Common myeloid progenitor, CD34-positive (primary cell): Measurements from ENCODE around the gene EGR1.

Source experiments
- CTCF ChIA-PET: fragments of 350-600 bp; sonication (Branson Sonifier 250); formaldehyde crosslinking; loops from one replicate; lab custom pipeline; 2021; ENCODE audit warnings: antibody characterized with exemption; lab: Charles Lee
- POLR2A ChIA-PET: fragments of 350-600 bp; sonication (Branson Sonifier 250); formaldehyde crosslinking; loops from one replicate; lab custom pipeline; 2021; ENCODE audit warnings: antibody characterized with exemption; lab: Charles Lee
- DNase-seq, 3 donors: peaks; one replicate each; pipeline versions ENCODE4 v3.0.0 to v3.0.0-alpha.2; 2013
- H3K27ac ChIP-seq, 2 experiments: 1 replicate in 1 of 2; 2 replicates in 1 of 2; pipeline ENCODE4 v1.7.0; 2013; ENCODE audit warnings: inconsistent platforms in 2 of 2, low read length in 2 of 2, mild to moderate bottlenecking in 2 of 2, low read depth in 1 of 2, moderate library complexity in 1 of 2; ENCODE audit not compliant: severe bottlenecking in 2 of 2, insufficient read depth in 1 of 2, poor library complexity in 1 of 2
- H3K27me3 ChIP-seq, 5 experiments: replicated peaks in 2 of 5; 1 replicate in 3 of 5; 2 replicates in 2 of 5; pipeline versions ENCODE4 v1.6.1 to v1.7.0; 2013; ENCODE audit warnings: low read length in 4 of 5, mild to moderate bottlenecking in 2 of 5, moderate library complexity in 2 of 5, inconsistent platforms in 1 of 5; ENCODE audit not compliant: insufficient read depth in 5 of 5, control insufficient read depth in 4 of 5
- H3K36me3 ChIP-seq, 4 experiments: 1 replicate in 2 of 4; 2 replicates in 2 of 4; pipeline versions ENCODE4 v1.6.1 to v1.7.0; 2013; ENCODE audit warnings: low read length in 3 of 4, control low read depth in 1 of 4, mild to moderate bottlenecking in 1 of 4; ENCODE audit not compliant: control insufficient read depth in 4 of 4, insufficient read depth in 4 of 4
- H3K4me1 ChIP-seq, 4 experiments: 1 replicate in 3 of 4; 2 replicates in 1 of 4; pipeline versions ENCODE4 v1.6.1 to v1.7.1; 2013; ENCODE audit warnings: low read length in 3 of 4, mild to moderate bottlenecking in 3 of 4, control low read depth in 1 of 4, inconsistent platforms in 1 of 4, moderate library complexity in 1 of 4; ENCODE audit not compliant: control insufficient read depth in 4 of 4, insufficient read depth in 4 of 4; ENCODE audit errors: control extremely low read depth in 1 of 4
- H3K4me3 ChIP-seq, 7 experiments: 1 replicate in 4 of 7; 2 replicates in 3 of 7; pipeline versions ENCODE4 v1.5.1 to v1.7.0; 2013; ENCODE audit warnings: mild to moderate bottlenecking in 7 of 7, low read length in 6 of 7, moderate library complexity in 6 of 7, inconsistent platforms in 2 of 7, low read depth in 2 of 7, control low read depth in 1 of 7; ENCODE audit not compliant: insufficient read depth in 4 of 7, control insufficient read depth in 1 of 7; ENCODE audit errors: extremely low read depth in 1 of 7
- H3K9me3 ChIP-seq, 5 experiments: 1 replicate in 4 of 5; 2 replicates in 1 of 5; pipeline versions ENCODE4 v1.6.1 to v1.7.1; 2013; ENCODE audit warnings: low read length in 4 of 5, mild to moderate bottlenecking in 2 of 5, inconsistent platforms in 1 of 5, low read depth in 1 of 5, moderate library complexity in 1 of 5; ENCODE audit not compliant: control insufficient read depth in 4 of 5, insufficient read depth in 2 of 5; ENCODE audit errors: control extremely low read depth in 1 of 5
- WGBS: methylation state at CpG from one replicate; pipeline ENCODE4 v1.1.5; 2013; ENCODE audit not compliant: insufficient coverage; 5-methylcytosine and 5-hydroxymethylcytosine counted together

The EGR1 gene

DNA sequence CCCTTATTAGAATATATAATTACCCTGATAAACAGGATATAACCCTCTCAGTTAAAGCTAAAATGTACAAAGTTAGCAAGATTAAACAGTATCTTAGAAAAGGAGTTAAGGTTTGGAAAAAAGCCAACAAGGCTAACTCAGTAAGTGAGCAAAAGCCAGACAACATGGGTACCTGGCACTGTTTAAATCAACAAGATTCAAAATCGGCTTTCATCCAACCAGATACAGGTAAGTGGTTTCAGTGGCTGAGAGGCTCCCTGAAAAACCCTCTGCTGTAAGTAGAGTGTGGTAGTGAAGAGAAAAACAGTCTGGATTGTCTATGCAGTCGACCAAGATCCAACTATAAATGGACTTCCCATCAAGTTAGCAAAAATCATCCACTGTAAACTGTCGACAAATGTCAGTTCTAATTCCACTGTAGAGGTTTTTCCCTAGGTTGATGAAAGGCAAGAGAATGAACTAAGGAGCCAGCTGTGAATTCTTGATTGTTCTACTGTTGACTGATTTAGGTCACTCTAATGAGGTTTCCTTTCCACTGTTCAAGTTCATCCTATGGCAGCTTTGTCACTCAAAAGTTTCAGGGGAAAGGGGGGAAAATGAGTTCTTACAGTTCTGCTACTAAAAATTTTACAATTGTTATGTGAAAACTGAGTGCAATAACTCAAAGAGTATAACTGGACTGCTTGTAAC, 50.4 kb downstream of the EGR1 start:
- no peaks in the 10 kb centered on the region for H3K27me3 ChIP-seq
- ChIA-PET POLR2A (no interaction called here), CTCF (interaction anchor here (1.1 to 7.4 kb wide), 4 partner anchors 11 to 67 kb away, joined by 3 to 52 read pairs (median 8); no protein-coding TSS in a partner anchor)
- H3K27ac ChIP-seq = no peak overlapping the region
- no peaks in the 10 kb centered on the region for H3K4me1 ChIP-seq
- no CpG with 5 or more reads among the region's 3 CpGs for WGBS
- no peak for DNase-seq
- H3K9me3 ChIP-seq = no peaks in the 10 kb centered on the region
- no peak overlapping the region for H3K4me3 ChIP-seq
- peaks cover 23 to 77% (median 52%) of the 10 kb centered on the region in 4 experiments for H3K36me3 ChIP-seq

DNA sequence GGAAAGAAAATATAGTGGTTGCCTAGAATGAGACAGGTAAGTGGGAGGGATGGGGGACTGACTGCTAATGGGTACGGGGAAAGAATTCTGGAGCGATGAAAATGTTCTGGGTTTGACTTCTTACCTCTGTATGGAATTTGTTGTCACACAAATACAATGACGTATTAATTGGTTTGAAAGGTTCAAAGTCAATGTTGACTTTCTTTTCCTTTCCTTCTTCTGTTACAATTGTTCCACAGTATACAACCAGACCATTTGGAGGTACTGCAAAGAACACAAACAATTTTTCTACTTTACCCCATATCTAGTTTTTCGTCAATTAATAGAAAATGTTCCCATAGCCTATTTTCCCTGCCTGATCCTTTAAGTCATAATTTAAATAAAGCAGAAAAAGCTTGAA, 52.2 kb downstream of the EGR1 start:
- 94% methylated on average over 3 of the region's 4 CpGs for WGBS
- no peaks in the 10 kb centered on the region for H3K9me3 ChIP-seq
- H3K27ac ChIP-seq = no peak overlapping the region
- H3K4me1 ChIP-seq = no peaks in the 10 kb centered on the region
- no peak overlapping the region for H3K4me3 ChIP-seq
- ChIA-PET POLR2A (no interaction called here), CTCF (interaction anchor here (1.5 kb wide), 1 partner anchor 10 kb away, joined by 3 read pairs; no protein-coding TSS in a partner anchor)
- peaks cover 23 to 62% (median 44%) of the 10 kb centered on the region in 4 experiments for H3K36me3 ChIP-seq
- no peak for DNase-seq
- no peaks in the 10 kb centered on the region for H3K27me3 ChIP-seq
